Measurements from ENCODE around the gene C1orf210. TPM values are rescaled to one million over a fixed set of nuclear protein-coding genes. Genes with fewer than 3 reads are reported as not detected.

The C1orf210 gene
- polyA plus RNA-seq, 2 of the 4 experiments (the other 2 are of a cell fraction), result not detected

GRCh38 chr1:43305926-43306687, 20.7 kb upstream of the C1orf210 start:
- ChIA-PET POLR2A (no interaction called here), CTCF (interaction anchor here (2.1 kb wide), 1 partner anchor 11 kb away, joined by 5 read pairs; no protein-coding TSS in a partner anchor)
- TF ChIP-seq CHD4 (IDR thresholded peaks at IDR 0.05; ENCODE audit: borderline replicate concordance) (no peak), EHF (CRISPR knock-in tag; IDR thresholded peaks at IDR 0.05) (no peak), HOXB5 (CRISPR knock-in tag; IDR thresholded peaks at IDR 0.05) (no peak), USF2 (IDR thresholded peaks at IDR 0.05) (no peak), BCL3 (IDR thresholded peaks at IDR 0.05) (no peak), JUN (IDR thresholded peaks at IDR 0.05) (no peak), HOXB13 (CRISPR knock-in tag; IDR thresholded peaks at IDR 0.05; ENCODE audit: low read depth) (no peak), RAD21 (conservative IDR thresholded peaks at IDR 0.05 in 1 of 2, IDR thresholded peaks at IDR 0.05 in 1 of 2) (no peak), ZNF302 (CRISPR knock-in tag; IDR thresholded peaks at IDR 0.05) (no peak)
- DNase-seq (ENCODE audit: low read depth in 1 of 2, low spot score in 1 of 2) (no peak), FAIRE-seq (no peak), ATAC-seq (no peak)
- no peak overlapping the region for H3K4me3 ChIP-seq
- H3K9me3 ChIP-seq, result no peaks in the 10 kb centered on the region
- H3K4me2 ChIP-seq, result no peak overlapping the region
- no peak overlapping the region for H3K27ac ChIP-seq
- no peaks in the 10 kb centered on the region for H3K4me1 ChIP-seq
- 69% methylated on average over 5 of the region's 6 CpGs for WGBS (ENCODE audit: missing lambda C conversion rate)

GRCh38 chr1:43305461-43305860, 20.1 kb upstream of the C1orf210 start:
- Histone ChIP-seq H3K4me3 (no peak overlapping the region), H3K4me2 (no peak overlapping the region), H3K27ac (no peak overlapping the region), H3K4me1 (no peaks in the 10 kb centered on the region), H3K9me3 (no peaks in the 10 kb centered on the region)
- CTCF ChIA-PET, result interaction anchor here (2.1 kb wide), 1 partner anchor 12 kb away, joined by 5 read pairs; no protein-coding TSS in a partner anchor
- no peak for ATAC-seq
- 27% methylated on average over 3 of the region's 3 CpGs for whole genome bisulfite sequencing (ENCODE audit: missing lambda C conversion rate)
- DNase-seq (ENCODE audit: low read depth in 1 of 2, low spot score in 1 of 2), result no peak
- POLR2A ChIA-PET, result no interaction called here
- no peak for TF ChIP-seq PBX3 (IDR thresholded peaks at IDR 0.05)
- TF ChIP-seq CEBPB (IDR thresholded peaks at IDR 0.05), result no peak
- no peak for TF ChIP-seq POLR2AphosphoS2 (conservative IDR thresholded peaks at IDR 0.05; ENCODE audit: low read length)
- no peak for TF ChIP-seq HMGXB4 (CRISPR knock-in tag; IDR thresholded peaks at IDR 0.05; ENCODE audit: borderline replicate concordance)
- TF ChIP-seq ZNF302 (CRISPR knock-in tag; IDR thresholded peaks at IDR 0.05), result no peak
- TF ChIP-seq KDM5A (IDR thresholded peaks at IDR 0.05), result no peak
- no peak for TF ChIP-seq JUN (IDR thresholded peaks at IDR 0.05)
- TF ChIP-seq RCOR1 (IDR thresholded peaks at IDR 0.05; ENCODE audit: low read depth, low read length), result no peak
- TF ChIP-seq HEYL (CRISPR knock-in tag; IDR thresholded peaks at IDR 0.05), result no peak
- no peak for TF ChIP-seq RFX5 (IDR thresholded peaks at IDR 0.05)
- no peak for TF ChIP-seq SREBF2 (IDR thresholded peaks at IDR 0.05)
- no peak for TF ChIP-seq ZSCAN20 (CRISPR knock-in tag; IDR thresholded peaks at IDR 0.05)
- no peak for TF ChIP-seq RARB (CRISPR knock-in tag; IDR thresholded peaks at IDR 0.05)
- TF ChIP-seq RNF2 (IDR thresholded peaks at IDR 0.05; ENCODE audit: borderline replicate concordance, low read depth), result no peak
- no peak for TF ChIP-seq MAX (IDR thresholded peaks at IDR 0.05)
- no peak for TF ChIP-seq ZFP36 (IDR thresholded peaks at IDR 0.05; ENCODE audit: borderline replicate concordance, partially characterized antibody)
- no peak for TF ChIP-seq JUNB (IDR thresholded peaks at IDR 0.05)
- no peak for FAIRE-seq
